Kidney (tissue), 14 donors: Measurements from ENCODE around the gene MAGI1. TPM values are rescaled to one million over a fixed set of nuclear protein-coding genes. Genes with fewer than 3 reads are reported as not detected.

ENCODE experiments used
- DNase-seq, 5 donors: peaks; one replicate each; pipeline ENCODE4 v3.0.0-alpha.2; 2013 to 2020
- FAIRE-seq: peaks from 2 replicates; lab custom pipeline; 2012; peaks lifted over from hg19 to GRCh38; lab: Jason Lieb, UNC
- H3K27ac ChIP-seq, 2 donors: one replicate each; pipeline ENCODE4 v1.7.0; 2013; ENCODE audit warnings: low read depth in 2 of 2, low read length in 2 of 2, inconsistent platforms in 1 of 2
- H3K27me3 ChIP-seq: one replicate; pipeline ENCODE4 v1.7.1; 2013; ENCODE audit warnings: low read length, inconsistent platforms; ENCODE audit not compliant: control insufficient read depth, insufficient read depth
- H3K36me3 ChIP-seq, 3 donors: one replicate each; pipeline versions ENCODE4 v1.7.0 to v1.7.1; 2013; ENCODE audit warnings: low read length in 3 of 3, control low read depth in 1 of 3, inconsistent platforms in 1 of 3; ENCODE audit not compliant: insufficient read depth in 3 of 3, control insufficient read depth in 2 of 3
- H3K4me1 ChIP-seq, 3 donors: one replicate each; pipeline versions ENCODE4 v1.7.0 to v1.7.1; 2013; ENCODE audit warnings: low read length in 3 of 3, inconsistent platforms in 1 of 3, low read depth in 1 of 3; ENCODE audit not compliant: control insufficient read depth in 2 of 3, insufficient read depth in 2 of 3
- H3K4me3 ChIP-seq, 3 donors: one replicate each; pipeline versions ENCODE4 v1.7.0 to v1.8.1; 2013; ENCODE audit warnings: low read length in 3 of 3, control low read depth in 1 of 3, inconsistent platforms in 1 of 3
- H3K9ac ChIP-seq, 3 donors: one replicate each; pipeline versions ENCODE4 v1.7.0 to v1.7.1; 2013; ENCODE audit warnings: low read length in 3 of 3, control low read depth in 1 of 3, inconsistent platforms in 1 of 3
- H3K9me3 ChIP-seq, 3 donors: one replicate each; pipeline versions ENCODE4 v1.7.0 to v1.7.1; 2013; ENCODE audit warnings: low read length in 3 of 3, control low read depth in 1 of 3, inconsistent platforms in 1 of 3; ENCODE audit not compliant: control insufficient read depth in 2 of 3, insufficient read depth in 1 of 3
- intact Hi-C: fragments of 100-400 bp; cut with DNase I; formaldehyde crosslinking; loops from one replicate; pipeline ENCODE4 v1.11.1; 2022
- polyA plus RNA-seq: library from polyadenylated mRNA; stranded (reverse); fragments of 350-450 nt; fragmentation: Illumina TruSeq; extraction: RNeasy Lipid Tissue Mini Kit (QIAGEN cat#74804); gene quantifications from one replicate; pipeline ENCODE4 v1.2.3, GENCODE V29; 2014; ENCODE audit warnings: low read depth, low replicate concordance; ENCODE audit not compliant: insufficient read depth
- total RNA-seq: library from RNA; stranded (reverse); fragmentation: NEBNext Ultra II Directional; extraction: Animal tissue kit (Norgen Biotek cat#: 25700); gene quantifications from one replicate; pipeline ENCODE4 v1.2.1, GENCODE V29; 2021
- TF ChIP-seq, protein P1 (sequence below): IDR thresholded peaks from 3 replicates; pipeline ENCODE4 v1.5.1; 2012; ENCODE audit warnings: mild to moderate bottlenecking, moderate library complexity, borderline replicate concordance; ENCODE audit not compliant: insufficient read depth; ENCODE audit errors: extremely low read depth
- donor health status: control.
- donor health status: control.
- donor health status: control.
- donor health status: control.
- donor health status: control.
- donor health status: DM: yes; HTN: yes; CAD: no.
- donor health status: Normal renal cell carcinoma (clear cell type).

The MAGI1 gene
- total and polyA plus RNA-seq, 2 donors from 2014 or later: 8.2 to 42.8 TPM

DNA sequence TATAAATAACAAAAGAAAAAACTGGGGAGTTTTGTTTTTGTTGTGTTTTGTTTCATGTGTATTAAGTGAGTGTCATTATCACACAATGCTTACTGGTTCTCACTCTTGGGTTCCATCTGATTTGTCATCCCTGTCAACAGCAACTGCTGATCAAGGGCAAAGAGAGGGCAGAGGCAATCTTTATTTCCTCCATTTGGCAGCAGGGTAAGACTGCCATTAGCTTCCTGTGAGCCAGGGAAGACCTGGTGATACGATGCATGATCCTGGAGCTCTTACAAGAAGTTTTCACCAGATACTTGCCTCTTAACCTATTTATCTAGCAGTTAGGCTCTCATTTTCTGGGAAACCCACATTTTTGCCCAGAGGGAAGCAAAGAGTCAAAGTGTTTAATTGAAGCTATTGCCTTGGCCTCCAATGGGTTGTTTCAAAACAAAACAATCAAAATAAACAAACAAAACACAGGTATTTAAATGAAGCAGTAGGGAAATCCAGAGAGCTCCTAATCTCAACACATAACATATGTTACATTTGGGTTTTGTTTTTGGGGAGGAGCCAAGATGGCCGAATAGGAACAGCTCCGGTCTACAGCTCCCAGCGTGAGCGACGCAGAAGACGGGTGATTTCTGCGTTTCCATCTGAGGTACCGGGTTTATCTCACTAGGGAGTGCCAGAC is 529.8 kb downstream of the MAGI1 start:
- no peaks in the 10 kb centered on the region for H3K36me3 ChIP-seq
- H3K27me3 ChIP-seq: no peaks in the 10 kb centered on the region
- H3K4me1 ChIP-seq: no peaks in the 10 kb centered on the region
- TF ChIP-seq, protein P1, sequence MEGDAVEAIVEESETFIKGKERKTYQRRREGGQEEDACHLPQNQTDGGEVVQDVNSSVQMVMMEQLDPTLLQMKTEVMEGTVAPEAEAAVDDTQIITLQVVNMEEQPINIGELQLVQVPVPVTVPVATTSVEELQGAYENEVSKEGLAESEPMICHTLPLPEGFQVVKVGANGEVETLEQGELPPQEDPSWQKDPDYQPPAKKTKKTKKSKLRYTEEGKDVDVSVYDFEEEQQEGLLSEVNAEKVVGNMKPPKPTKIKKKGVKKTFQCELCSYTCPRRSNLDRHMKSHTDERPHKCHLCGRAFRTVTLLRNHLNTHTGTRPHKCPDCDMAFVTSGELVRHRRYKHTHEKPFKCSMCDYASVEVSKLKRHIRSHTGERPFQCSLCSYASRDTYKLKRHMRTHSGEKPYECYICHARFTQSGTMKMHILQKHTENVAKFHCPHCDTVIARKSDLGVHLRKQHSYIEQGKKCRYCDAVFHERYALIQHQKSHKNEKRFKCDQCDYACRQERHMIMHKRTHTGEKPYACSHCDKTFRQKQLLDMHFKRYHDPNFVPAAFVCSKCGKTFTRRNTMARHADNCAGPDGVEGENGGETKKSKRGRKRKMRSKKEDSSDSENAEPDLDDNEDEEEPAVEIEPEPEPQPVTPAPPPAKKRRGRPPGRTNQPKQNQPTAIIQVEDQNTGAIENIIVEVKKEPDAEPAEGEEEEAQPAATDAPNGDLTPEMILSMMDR: no peak
- H3K9me3 ChIP-seq: no peaks in the 10 kb centered on the region
- intact Hi-C loops: no loop called here
- H3K4me3 ChIP-seq: no peak overlapping the region
- DNase-seq: no peak
- no peak overlapping the region for H3K9ac ChIP-seq
- no peak overlapping the region for H3K27ac ChIP-seq
- FAIRE-seq: no peak

DNA sequence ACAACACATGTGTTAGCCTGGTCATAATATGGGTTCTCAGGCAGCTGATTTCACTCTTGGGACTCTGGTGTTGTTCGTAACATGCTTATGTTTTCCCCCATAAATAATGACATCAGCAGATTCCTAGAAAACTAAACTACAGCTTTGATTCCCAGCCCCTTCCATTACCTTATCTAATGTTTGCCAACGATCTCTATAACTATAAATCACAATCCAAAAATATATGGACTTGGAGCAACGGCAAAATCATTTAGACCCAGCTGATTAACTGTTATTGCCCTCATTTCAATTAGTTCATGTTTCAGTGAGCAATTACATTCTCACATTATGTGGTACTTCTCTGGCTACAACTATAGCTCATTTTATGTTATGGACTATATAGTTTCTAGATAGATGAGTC is 531.3 kb downstream of the MAGI1 start:
- TF ChIP-seq, protein P1: no peak
- no peak for FAIRE-seq

DNA sequence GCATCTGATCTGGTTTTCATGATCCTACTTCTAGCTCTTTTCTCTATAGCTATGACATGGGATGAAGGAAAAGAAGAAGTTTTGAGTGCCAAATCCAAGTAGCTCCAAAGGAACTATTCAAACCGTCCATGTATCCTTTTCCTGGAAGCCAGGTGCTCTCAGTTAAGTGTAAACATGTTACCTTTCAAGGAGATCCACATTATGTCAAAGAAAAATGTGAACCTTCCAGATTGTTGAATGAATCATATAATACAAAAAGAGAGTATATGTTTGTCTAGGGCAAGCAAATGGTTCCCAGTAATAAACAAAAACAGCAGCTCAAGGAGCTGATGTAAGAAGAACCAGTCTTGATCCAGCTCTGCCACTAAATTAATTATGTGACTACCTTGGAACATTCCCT is 534.9 kb downstream of the MAGI1 start:
- TF ChIP-seq, protein P1: no peak
- DNase-seq: no peak
- no peak for FAIRE-seq
- no peak overlapping the region for H3K9ac ChIP-seq
- no peaks in the 10 kb centered on the region for H3K36me3 ChIP-seq
- no peak overlapping the region for H3K4me3 ChIP-seq
- intact Hi-C loops: no loop called here
- H3K4me1 ChIP-seq: no peaks in the 10 kb centered on the region
- H3K9me3 ChIP-seq: no peaks in the 10 kb centered on the region
- no peak overlapping the region for H3K27ac ChIP-seq
- H3K27me3 ChIP-seq: no peaks in the 10 kb centered on the region

More for the DNA sequence above, 531.3 kb downstream of the MAGI1 start:
- no peak overlapping the region for H3K9ac ChIP-seq
- H3K9me3 ChIP-seq: no peaks in the 10 kb centered on the region
- DNase-seq: peak in 1 of 5 donors; percentile 46
- H3K36me3 ChIP-seq: no peaks in the 10 kb centered on the region
- H3K4me3 ChIP-seq: no peak overlapping the region
- H3K4me1 ChIP-seq: no peaks in the 10 kb centered on the region
- intact Hi-C loops: no loop called here
- no peaks in the 10 kb centered on the region for H3K27me3 ChIP-seq
- H3K27ac ChIP-seq: no peak overlapping the region
